ENCODE measurements around the gene ANKLE1. TPM values are rescaled to one million over a fixed set of nuclear protein-coding genes. Genes with fewer than 3 reads are reported as not detected.

ANKLE1 gene
- total RNA-seq, 2 donors from 2014 or later, result 4.6 to 9.9 TPM

- Histone ChIP-seq H3K9ac (ENCODE audit: extremely low read depth, low read length, poor library complexity, severe bottlenecking) (no peak overlapping the region), H3K4me1 (ENCODE audit: control insufficient read depth, insufficient read depth, low read length) (no peaks in the 10 kb centered on the region), H3K27me3 (ENCODE audit: control insufficient read depth, insufficient read depth, low read length, poor library complexity, severe bottlenecking) (peaks cover 5% of the 10 kb centered on the region), H3K4me3 (ENCODE audit: low read length) (no peak overlapping the region), H3K9me3 (ENCODE audit: control insufficient read depth, low read length) (no peaks in the 10 kb centered on the region), H3K36me3 (ENCODE audit: control insufficient read depth, insufficient read depth, low read length) (peaks cover 7% of the 10 kb centered on the region), H3K27ac (ENCODE audit: low read depth, low read length) (no peak overlapping the region)
- TF ChIP-seq CTCF (conservative IDR thresholded peaks at IDR 0.05), result no peak
- no peak overlapping the region for H3K4me3 Mint-ChIP-seq
- 87 to 90% methylated on average over 6 to 7 of the region's 7 CpGs for WGBS, 2 experiments (ENCODE audit: insufficient coverage in 1 of 2, insufficient read length in 1 of 2)
- no peak for DNase-seq
- peaks cover 6% of the 10 kb centered on the region for H3K9me3 Mint-ChIP-seq
- H3K36me3 Mint-ChIP-seq (ENCODE audit: low read depth), result peaks cover 26% of the 10 kb centered on the region
- peaks cover 2% of the 10 kb centered on the region for H3K4me1 Mint-ChIP-seq
- no peak overlapping the region for H3K27ac Mint-ChIP-seq
- peaks cover 9% of the 10 kb centered on the region for H3K27me3 Mint-ChIP-seq (ENCODE audit: insufficient read depth)
Measured at GRCh38 chr19:17283504-17283996, 1.8 kb downstream of the ANKLE1 start.

- Histone ChIP-seq H3K27ac (ENCODE audit: low read depth, low read length) (no peak overlapping the region), H3K36me3 (ENCODE audit: control insufficient read depth, insufficient read depth, low read length) (no peaks in the 10 kb centered on the region), H3K9ac (ENCODE audit: extremely low read depth, low read length, poor library complexity, severe bottlenecking) (no peak overlapping the region), H3K4me1 (ENCODE audit: control insufficient read depth, insufficient read depth, low read length) (no peaks in the 10 kb centered on the region), H3K4me3 (ENCODE audit: low read length) (no peak overlapping the region), H3K9me3 (ENCODE audit: control insufficient read depth, low read length) (no peaks in the 10 kb centered on the region), H3K27me3 (ENCODE audit: control insufficient read depth, insufficient read depth, low read length, poor library complexity, severe bottlenecking) (peaks cover 5% of the 10 kb centered on the region)
- WGBS, 2 experiments (ENCODE audit: insufficient coverage in 1 of 2, insufficient read length in 1 of 2), result 89 to 94% methylated on average over 12 to 18 of the region's 18 CpGs
- no peak for DNase-seq
- no peak for TF ChIP-seq CTCF (conservative IDR thresholded peaks at IDR 0.05)
- Mint-ChIP-seq H3K4me1 (peaks cover 2% of the 10 kb centered on the region), H3K4me3 (no peak overlapping the region), H3K27ac (no peak overlapping the region), H3K27me3 (ENCODE audit: insufficient read depth) (peaks cover 9% of the 10 kb centered on the region), H3K9me3 (peaks cover 6% of the 10 kb centered on the region), H3K36me3 (ENCODE audit: low read depth) (peaks cover 16% of the 10 kb centered on the region)
Measured at GRCh38 chr19:17285415-17286135, 3.9 kb downstream of the ANKLE1 start.

GRCh38 chr19:17286263-17286662 lies 4.6 kb downstream of the ANKLE1 start:
- H3K9me3 Mint-ChIP-seq, result peaks cover 6% of the 10 kb centered on the region
- no peak overlapping the region for H3K27ac Mint-ChIP-seq
- Histone ChIP-seq H3K9me3 (ENCODE audit: control insufficient read depth, low read length) (no peaks in the 10 kb centered on the region), H3K9ac (ENCODE audit: extremely low read depth, low read length, poor library complexity, severe bottlenecking) (no peak overlapping the region), H3K4me3 (ENCODE audit: low read length) (no peak overlapping the region), H3K36me3 (ENCODE audit: control insufficient read depth, insufficient read depth, low read length) (no peaks in the 10 kb centered on the region), H3K27ac (ENCODE audit: low read depth, low read length) (no peak overlapping the region), H3K4me1 (ENCODE audit: control insufficient read depth, insufficient read depth, low read length) (no peaks in the 10 kb centered on the region), H3K27me3 (ENCODE audit: control insufficient read depth, insufficient read depth, low read length, poor library complexity, severe bottlenecking) (peaks cover 5% of the 10 kb centered on the region)
- WGBS, 2 experiments (ENCODE audit: insufficient coverage in 1 of 2, insufficient read length in 1 of 2), result 94 to 95% methylated on average over 7 to 11 of the region's 11 CpGs
- H3K36me3 Mint-ChIP-seq (ENCODE audit: low read depth), result peaks cover 16% of the 10 kb centered on the region
- no peak for TF ChIP-seq CTCF (conservative IDR thresholded peaks at IDR 0.05)
- peaks cover 2% of the 10 kb centered on the region for H3K4me1 Mint-ChIP-seq
- no peak for DNase-seq
- H3K4me3 Mint-ChIP-seq, result no peak overlapping the region
- H3K27me3 Mint-ChIP-seq (ENCODE audit: insufficient read depth), result peaks cover 5% of the 10 kb centered on the region
